HG03565 (cell line): ENCODE results near the gene MSMO1.
"Not testable (repeated sequence)": the region's sequence is repeated elsewhere in the genome, so short reads cannot be mapped to it uniquely, and the experiment has no call there.

Experiments used
- ATAC-seq: cut with Tn5 transposase; IDR thresholded peaks from one replicate; pipeline ENCODE4 v1.9.1; 2021; ENCODE audit warnings: mild to moderate bottlenecking, moderate library complexity; ENCODE audit not compliant: unreplicated experiment

Gene MSMO1

GRCh38 chr4:165324236-165324917 is 3.1 kb upstream of the MSMO1 start:
- no peak for ATAC-seq

DNA sequence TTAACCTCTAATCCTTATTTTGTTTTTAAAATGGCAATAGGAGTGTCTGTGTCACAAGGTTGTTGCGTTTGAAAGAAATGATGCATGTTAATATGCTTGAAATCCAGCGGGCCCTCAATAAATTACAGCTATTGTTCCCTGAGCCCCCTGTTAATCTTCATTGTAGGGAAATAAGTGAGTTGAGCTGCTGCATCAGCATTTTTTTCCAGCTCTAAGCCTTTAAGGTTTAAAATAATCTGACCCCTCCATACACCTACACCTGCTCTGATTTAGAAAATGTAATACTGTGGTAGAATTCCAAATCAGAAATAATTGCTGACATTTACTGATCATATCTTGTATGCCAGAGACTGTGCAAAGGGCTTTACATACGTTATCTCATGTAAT is 2.6 kb upstream of the MSMO1 start:
- no peak for ATAC-seq

GRCh38 chr4:165325732-165326512 is 1.5 kb upstream of the MSMO1 start:
- ATAC-seq: no peak

GRCh38 chr4:165326831-165327210 is 648 bp upstream of the MSMO1 start:
- no peak for ATAC-seq

DNA sequence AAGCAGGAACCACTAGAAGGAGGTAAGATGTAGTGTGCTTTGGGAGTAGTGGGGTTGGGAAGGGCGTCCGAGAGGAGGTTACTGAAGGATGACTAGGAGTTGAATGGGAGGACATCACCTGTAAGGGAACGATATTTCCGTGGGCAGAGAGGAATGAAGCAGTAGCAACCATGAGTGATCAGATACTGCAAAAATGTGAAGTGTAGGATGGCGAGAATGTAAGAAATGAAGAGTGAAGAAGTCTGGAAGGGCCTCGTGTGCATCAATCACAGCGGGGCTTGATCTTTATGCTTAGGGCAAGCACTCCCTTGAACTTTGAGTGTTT is 594 bp downstream of the MSMO1 start:
- ATAC-seq: no peak

DNA sequence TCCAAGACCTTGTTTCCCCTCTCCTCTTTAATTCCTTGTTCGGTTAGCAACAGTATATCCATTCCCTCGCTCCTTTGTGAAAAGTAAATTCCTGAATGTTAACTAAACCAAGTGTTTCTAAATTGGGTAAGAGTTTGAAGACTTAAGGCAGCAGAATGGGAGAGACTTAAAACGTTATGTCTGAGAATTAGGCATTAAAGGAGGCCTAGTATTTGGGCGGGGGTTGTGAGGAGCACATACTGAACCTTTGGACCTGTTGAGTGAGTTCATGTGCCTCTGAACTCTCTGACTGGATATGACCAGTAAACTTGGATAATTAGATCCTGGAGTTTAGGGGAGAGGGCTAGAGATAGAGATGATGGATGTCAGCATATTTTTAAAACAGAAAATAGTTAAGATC is 1.2 kb downstream of the MSMO1 start:
- ATAC-seq: no peak

DNA sequence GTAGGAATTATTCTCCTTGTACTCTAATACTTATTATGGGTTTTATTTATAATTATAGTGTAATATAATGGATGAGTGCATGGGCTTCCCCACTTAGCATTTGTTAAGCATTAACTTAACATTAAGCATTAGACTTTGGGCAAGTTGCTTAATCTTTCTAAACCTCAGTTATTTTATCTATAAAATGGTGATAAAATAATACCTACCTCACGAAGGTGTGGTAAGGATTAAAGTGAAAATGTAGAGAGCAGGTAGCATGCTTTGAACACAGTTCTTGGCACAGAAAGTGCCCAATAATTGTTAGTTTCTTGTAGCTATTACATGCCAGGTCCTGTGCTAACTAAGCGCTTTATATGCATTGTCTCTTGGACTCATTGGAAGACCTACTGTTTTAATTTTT is 2.6 kb downstream of the MSMO1 start:
- ATAC-seq: no peak

- no peak for ATAC-seq
Measured at GRCh38 chr4:165330666-165331065, 3.2 kb downstream of the MSMO1 start.

- no peak for ATAC-seq
Measured at GRCh38 chr4:165331359-165331758, 3.9 kb downstream of the MSMO1 start.

- no peak for ATAC-seq
Measured at GRCh38 chr4:165331823-165332222, 4.4 kb downstream of the MSMO1 start.

DNA sequence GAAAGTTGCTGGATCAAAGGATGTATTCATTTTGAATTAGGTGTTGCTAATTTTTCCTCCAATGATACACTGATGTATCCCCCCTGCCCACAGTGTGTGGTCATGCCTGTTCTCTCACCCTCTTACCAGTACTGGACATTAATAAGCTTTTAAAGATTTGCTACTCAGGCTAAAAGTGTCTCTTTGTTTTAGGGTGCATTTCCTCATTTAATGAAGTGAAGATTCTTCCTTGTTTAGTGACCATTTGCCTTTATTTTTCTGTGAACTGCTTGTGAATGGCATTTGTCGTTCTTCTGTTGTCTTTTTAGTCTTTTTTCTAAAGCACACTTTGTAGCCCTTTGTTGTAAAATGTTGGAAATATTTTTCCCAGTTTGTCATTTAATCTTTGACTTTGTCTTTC is 5.0 kb downstream of the MSMO1 start:
- no peak for ATAC-seq

DNA sequence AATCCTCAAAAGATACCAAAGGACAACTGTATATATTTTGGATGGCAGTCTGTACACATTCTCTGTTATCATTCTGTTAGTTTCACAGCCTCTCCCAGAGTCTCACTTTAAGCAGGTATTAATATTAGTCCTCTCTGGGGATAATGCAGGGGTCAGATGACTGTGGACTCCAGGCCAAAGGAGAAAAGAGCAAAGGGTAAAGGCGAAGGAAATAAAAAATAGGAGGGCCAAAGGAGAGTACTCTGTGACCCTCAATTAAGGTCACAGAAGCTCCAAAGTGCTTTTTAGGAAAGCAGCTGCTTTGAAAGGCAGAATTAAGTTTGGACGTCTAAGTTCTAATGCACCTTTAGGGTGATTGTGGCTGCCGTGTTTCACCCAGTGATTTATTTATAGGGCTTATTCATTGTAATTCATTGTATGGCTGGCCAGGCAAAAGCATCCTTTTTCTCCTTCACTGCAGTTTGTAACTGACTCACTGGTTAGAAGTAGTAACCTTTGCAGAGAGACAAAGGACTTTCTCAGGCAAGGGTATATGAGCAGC is 7.8 kb downstream of the MSMO1 start:
- no peak for ATAC-seq

- no peak for ATAC-seq
Measured at GRCh38 chr4:165336743-165337142, 9.3 kb downstream of the MSMO1 start.

DNA sequence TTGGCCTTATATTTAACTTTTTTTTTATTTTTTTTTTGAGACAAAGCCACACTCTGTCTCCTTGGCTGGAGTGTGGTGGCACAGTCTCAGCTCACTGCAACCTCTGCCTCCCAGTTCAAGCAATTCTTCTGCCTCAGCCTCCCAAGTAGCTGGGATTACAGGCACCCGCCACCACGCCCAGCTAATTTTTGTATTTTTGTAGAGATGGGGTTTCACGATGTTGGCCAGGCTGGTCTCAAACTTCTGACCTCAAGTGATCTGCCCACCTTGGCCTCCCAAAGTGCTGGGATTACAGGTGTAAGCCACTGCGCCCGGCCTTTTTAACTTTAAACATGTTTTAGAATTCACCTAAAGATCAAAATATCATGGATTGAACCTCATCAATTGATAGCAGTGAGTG is 14.9 kb downstream of the MSMO1 start:
- ATAC-seq: not testable (repeated sequence)

DNA sequence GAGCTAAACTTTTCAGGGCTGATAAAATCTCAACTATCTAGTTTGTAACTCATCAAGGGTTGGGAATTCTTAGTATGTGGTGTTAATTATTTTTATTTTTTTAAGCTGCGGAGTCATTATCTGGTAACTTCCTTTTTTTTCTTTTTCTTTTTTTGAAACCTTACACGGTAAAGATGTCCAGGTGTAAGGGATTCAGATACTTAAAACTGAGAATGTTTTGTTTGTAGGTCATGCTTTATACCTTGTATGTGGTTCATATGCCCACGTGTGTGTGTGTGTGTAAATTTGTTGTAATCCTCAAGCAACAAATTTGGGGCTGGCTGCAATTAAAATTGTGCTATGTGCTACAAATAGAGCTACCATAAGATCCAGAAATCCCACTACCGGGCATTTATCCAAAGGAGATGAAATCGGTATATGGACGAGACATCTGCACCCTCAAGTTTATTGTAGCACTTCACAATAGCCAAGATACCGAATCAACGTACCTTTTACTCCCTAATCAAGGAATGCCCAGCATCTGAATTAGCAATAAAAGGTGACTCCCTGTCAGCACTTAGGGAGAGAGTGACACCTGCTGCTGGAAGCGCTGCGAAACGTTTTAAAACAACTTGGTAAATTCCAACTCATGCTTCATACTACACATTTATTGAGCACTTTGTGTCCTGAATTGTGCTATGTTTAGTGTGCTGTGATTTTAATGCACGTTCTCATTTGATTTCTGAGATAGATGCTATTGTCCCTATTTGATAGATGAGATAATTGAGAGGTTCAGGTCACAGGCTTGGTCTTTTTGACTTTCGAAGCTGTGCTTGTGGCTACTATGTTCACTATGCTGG is 16.1 kb downstream of the MSMO1 start:
- no peak for ATAC-seq

GRCh38 chr4:165345666-165346417 is 18.4 kb downstream of the MSMO1 start:
- no peak for ATAC-seq

DNA sequence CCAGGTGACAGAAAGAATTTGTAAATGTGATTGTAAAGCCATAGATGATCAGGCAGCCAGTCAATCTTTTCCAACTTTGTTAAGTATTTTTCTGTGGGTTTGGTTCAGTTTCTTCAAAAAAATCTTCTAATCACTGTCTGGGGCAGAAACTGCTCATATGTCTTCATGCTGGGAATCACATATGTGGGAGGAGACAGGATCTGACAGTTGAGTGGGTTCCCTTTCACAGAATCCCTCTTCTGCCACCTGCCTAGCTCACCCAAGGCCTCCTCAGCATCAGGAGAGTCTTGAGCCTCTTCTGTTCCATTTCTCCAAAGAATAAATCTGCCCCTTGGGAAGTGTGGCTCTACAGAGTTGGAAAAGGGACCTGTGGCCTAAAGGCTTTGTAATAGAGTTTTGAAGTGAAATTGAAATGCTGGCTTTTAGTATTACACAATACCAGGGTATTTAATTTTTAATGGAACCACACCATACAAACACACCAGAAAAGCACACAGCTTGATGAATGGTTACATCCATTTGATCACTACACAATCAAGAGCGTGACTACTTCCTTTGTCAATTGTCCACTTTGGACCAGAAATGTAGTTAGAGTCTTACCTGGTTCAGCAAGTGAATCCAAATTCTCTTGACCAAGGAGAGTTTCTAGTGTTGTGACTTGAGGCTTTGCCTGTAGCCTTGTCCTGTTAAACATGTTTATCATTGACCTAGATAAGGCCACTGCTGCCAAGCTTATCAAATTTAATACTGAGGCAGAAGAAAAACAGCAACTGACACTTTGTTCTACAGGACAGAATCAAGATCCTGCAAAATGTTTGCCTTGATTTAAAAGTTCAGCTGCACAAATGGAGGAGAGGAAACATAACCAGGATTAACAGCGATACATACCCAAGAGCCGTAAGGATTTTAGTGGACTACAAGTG is 20.4 kb downstream of the MSMO1 start:
- ATAC-seq: no peak

DNA sequence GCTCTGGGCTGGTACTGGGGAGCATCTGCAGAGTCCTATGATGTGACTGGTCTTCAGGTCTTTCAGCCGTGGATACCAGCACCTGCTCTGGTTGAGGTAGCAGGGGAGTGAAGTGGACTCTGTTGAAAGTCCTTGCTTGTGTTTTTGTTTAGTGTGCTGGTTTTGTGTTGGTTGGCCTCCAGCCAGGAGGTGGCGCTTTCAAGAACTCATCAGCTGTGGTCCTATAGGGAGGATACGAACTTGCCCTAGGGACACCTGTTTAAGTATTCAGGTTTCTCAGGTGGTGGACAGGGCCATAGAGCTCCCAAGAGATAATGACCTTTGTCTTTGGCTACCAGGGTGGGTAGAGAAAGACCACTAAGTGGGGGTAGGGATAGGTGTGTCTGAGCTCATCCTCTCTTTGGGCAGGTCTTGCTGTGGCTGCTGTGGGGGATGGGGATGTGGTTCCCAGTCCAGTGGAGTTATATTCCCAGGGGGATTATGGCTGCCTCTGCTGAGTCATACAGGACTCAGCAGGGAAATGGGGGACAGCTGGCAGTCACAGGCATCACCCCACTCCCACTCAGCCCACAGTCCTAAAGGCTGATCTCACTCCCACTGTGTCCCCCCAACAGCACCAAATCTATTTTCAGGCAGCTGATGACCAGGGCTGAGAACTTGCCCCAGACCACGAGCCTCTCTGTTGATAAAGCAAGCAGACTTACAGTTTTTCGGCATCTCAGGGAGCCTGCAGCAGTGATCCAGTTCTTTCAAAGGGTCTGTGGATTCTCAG is 24.1 kb downstream of the MSMO1 start:
- ATAC-seq: no peak

GRCh38 chr4:165355900-165356300 is 28.4 kb downstream of the MSMO1 start:
- ATAC-seq: peak; percentile 54
